Gastrocnemius medialis (tissue), 4 donors: Measurements from ENCODE around the gene HOXA9.

ENCODE experiments used
- POLR2A ChIP-seq, 2 donors: fragments of 450-650 bp; IDR thresholded peaks; one replicate each; pipeline ENCODE4 v1.6.1; 2017; ENCODE audit warnings: antibody characterized with exemption in 2 of 2, mild to moderate bottlenecking in 2 of 2, moderate library complexity in 2 of 2
- TF ChIP-seq, protein P1 (sequence below), 5 experiments: fragments of 450-650 bp in 3 of 5; fragments of 200-600 bp in 2 of 5; sonication (generic) in 2 of 5; IDR thresholded peaks in 4 of 5; conservative IDR thresholded peaks in 1 of 5; 1 replicate in 4 of 5; 2 replicates in 1 of 5; pipeline ENCODE4 v1.5.1; 2016 to 2019; ENCODE audit warnings: antibody characterized with exemption in 5 of 5, mild to moderate bottlenecking in 3 of 5, moderate library complexity in 3 of 5

DNA sequence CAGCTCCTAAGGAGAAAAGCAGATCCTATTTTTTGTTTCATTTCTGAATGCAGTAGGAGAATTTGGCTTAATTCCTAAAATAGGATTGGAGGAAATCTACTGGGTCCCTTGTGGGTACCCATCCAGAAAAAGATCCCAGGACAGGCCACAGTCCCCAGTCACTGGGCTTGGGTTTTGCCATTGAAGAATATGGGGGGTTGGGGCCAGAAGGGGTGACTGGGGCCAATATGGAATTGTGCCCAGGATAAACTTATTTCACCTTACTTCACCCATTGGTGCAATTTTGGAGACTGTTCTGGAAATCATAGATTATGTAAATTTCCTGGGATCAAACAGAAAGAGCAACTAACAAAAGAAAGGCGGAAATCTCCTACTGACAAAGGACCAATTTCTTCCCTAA lies 26.9 kb downstream of the HOXA9 start:
- TF ChIP-seq, protein P1, sequence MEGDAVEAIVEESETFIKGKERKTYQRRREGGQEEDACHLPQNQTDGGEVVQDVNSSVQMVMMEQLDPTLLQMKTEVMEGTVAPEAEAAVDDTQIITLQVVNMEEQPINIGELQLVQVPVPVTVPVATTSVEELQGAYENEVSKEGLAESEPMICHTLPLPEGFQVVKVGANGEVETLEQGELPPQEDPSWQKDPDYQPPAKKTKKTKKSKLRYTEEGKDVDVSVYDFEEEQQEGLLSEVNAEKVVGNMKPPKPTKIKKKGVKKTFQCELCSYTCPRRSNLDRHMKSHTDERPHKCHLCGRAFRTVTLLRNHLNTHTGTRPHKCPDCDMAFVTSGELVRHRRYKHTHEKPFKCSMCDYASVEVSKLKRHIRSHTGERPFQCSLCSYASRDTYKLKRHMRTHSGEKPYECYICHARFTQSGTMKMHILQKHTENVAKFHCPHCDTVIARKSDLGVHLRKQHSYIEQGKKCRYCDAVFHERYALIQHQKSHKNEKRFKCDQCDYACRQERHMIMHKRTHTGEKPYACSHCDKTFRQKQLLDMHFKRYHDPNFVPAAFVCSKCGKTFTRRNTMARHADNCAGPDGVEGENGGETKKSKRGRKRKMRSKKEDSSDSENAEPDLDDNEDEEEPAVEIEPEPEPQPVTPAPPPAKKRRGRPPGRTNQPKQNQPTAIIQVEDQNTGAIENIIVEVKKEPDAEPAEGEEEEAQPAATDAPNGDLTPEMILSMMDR (IDR thresholded peaks at IDR 0.05 in 4 of 5, conservative IDR thresholded peaks at IDR 0.05 in 1 of 5), result no peak
- TF ChIP-seq POLR2A (IDR thresholded peaks at IDR 0.05), result no peak
